Measurements from ENCODE around the gene ZNF385D.

The ZNF385D gene

GRCh38 chr3:21587894-21588293 lies 163.1 kb downstream of the ZNF385D start:
- no peak for DNase-seq

GRCh38 chr3:21585216-21585740 lies 165.7 kb downstream of the ZNF385D start:
- DNase-seq = no peak

- DNase-seq = no peak
These were observed 177.7 kb downstream of the ZNF385D start for GRCh38 chr3:21573291-21573690.

GRCh38 chr3:21564531-21564930 lies 186.5 kb downstream of the ZNF385D start:
- DNase-seq = no peak

- no peak for DNase-seq
These were observed 188.8 kb downstream of the ZNF385D start for GRCh38 chr3:21562243-21562642.

- DNase-seq = no peak
These were observed 189.5 kb downstream of the ZNF385D start for GRCh38 chr3:21561472-21561871.

- DNase-seq = no peak
These were observed 200.0 kb downstream of the ZNF385D start for GRCh38 chr3:21551019-21551418.

- DNase-seq = no peak
These were observed 206.9 kb downstream of the ZNF385D start for GRCh38 chr3:21544076-21544462.

GRCh38 chr3:21543380-21544075 lies 207.5 kb downstream of the ZNF385D start:
- no peak for DNase-seq

GRCh38 chr3:21542656-21543379 lies 208.2 kb downstream of the ZNF385D start:
- no peak for DNase-seq

GRCh38 chr3:21540265-21540664 lies 210.7 kb downstream of the ZNF385D start:
- no peak for DNase-seq

- DNase-seq = no peak
These were observed 216.5 kb downstream of the ZNF385D start for GRCh38 chr3:21534462-21534861.

- no peak for DNase-seq
These were observed 218.0 kb downstream of the ZNF385D start for GRCh38 chr3:21533002-21533401.

- DNase-seq = no peak
These were observed 219.1 kb downstream of the ZNF385D start for GRCh38 chr3:21531909-21532308.

GRCh38 chr3:21528291-21528995 lies 222.6 kb downstream of the ZNF385D start:
- no peak for DNase-seq

- no peak for DNase-seq
These were observed 224.5 kb downstream of the ZNF385D start for GRCh38 chr3:21526461-21526860.

GRCh38 chr3:21524133-21524532 lies 226.9 kb downstream of the ZNF385D start:
- no peak for DNase-seq

- DNase-seq = no peak
These were observed 230.7 kb downstream of the ZNF385D start for GRCh38 chr3:21520106-21520963.

GRCh38 chr3:21517184-21517583 lies 233.8 kb downstream of the ZNF385D start:
- DNase-seq = no peak

GRCh38 chr3:21515417-21515816 lies 235.6 kb downstream of the ZNF385D start:
- DNase-seq = no peak

GRCh38 chr3:21509731-21510470 lies 241.1 kb downstream of the ZNF385D start:
- no peak for DNase-seq

GRCh38 chr3:21508246-21508645 lies 242.8 kb downstream of the ZNF385D start:
- DNase-seq = no peak
